HG03460 (cell line): ENCODE measurements around the gene CACNA1A.
"Not testable (repeated sequence)": the region's sequence is repeated elsewhere in the genome, so short reads cannot be mapped to it uniquely, and the experiment has no call there.

Source experiments
- ATAC-seq: cut with Tn5 transposase; IDR thresholded peaks from one replicate; pipeline ENCODE4 v1.9.1; 2021; ENCODE audit not compliant: unreplicated experiment

Gene CACNA1A

GRCh38 chr19:13366529-13367143, 139.6 kb downstream of the CACNA1A start:
- ATAC-seq, result no peak

GRCh38 chr19:13363954-13364353, 142.3 kb downstream of the CACNA1A start:
- no peak for ATAC-seq

GRCh38 chr19:13363245-13363644, 143.0 kb downstream of the CACNA1A start:
- no peak for ATAC-seq

GRCh38 chr19:13362668-13363067, 143.6 kb downstream of the CACNA1A start:
- no peak for ATAC-seq

GRCh38 chr19:13361726-13362125, 144.6 kb downstream of the CACNA1A start:
- not testable (repeated sequence) for ATAC-seq

- ATAC-seq, result no peak
Measured at GRCh38 chr19:13356686-13357280, 149.5 kb downstream of the CACNA1A start.

GRCh38 chr19:13356185-13356584, 150.1 kb downstream of the CACNA1A start:
- no peak for ATAC-seq

- ATAC-seq, result no peak
Measured at GRCh38 chr19:13355356-13355755, 150.9 kb downstream of the CACNA1A start.

GRCh38 chr19:13353625-13354024, 152.7 kb downstream of the CACNA1A start:
- no peak for ATAC-seq

- ATAC-seq, result no peak
Measured at GRCh38 chr19:13350759-13351158, 155.5 kb downstream of the CACNA1A start.

- no peak for ATAC-seq
Measured at GRCh38 chr19:13350072-13350471, 156.2 kb downstream of the CACNA1A start.

- no peak for ATAC-seq
Measured at GRCh38 chr19:13347367-13347766, 158.9 kb downstream of the CACNA1A start.

GRCh38 chr19:13343514-13343913, 162.8 kb downstream of the CACNA1A start:
- ATAC-seq, result no peak

GRCh38 chr19:13342672-13343071, 163.6 kb downstream of the CACNA1A start:
- no peak for ATAC-seq

- no peak for ATAC-seq
Measured at GRCh38 chr19:13339869-13340268, 166.4 kb downstream of the CACNA1A start.

GRCh38 chr19:13337181-13337580, 169.1 kb downstream of the CACNA1A start:
- no peak for ATAC-seq

- ATAC-seq, result no peak
Measured at GRCh38 chr19:13334801-13335481, 171.3 kb downstream of the CACNA1A start.

- ATAC-seq, result no peak
Measured at GRCh38 chr19:13330285-13330684, 176.0 kb downstream of the CACNA1A start.

GRCh38 chr19:13329766-13330165, 176.5 kb downstream of the CACNA1A start:
- ATAC-seq, result no peak

- ATAC-seq, result no peak
Measured at GRCh38 chr19:13328241-13328640, 178.0 kb downstream of the CACNA1A start.

GRCh38 chr19:13319526-13319925, 186.8 kb downstream of the CACNA1A start:
- no peak for ATAC-seq

- ATAC-seq, result no peak
Measured at GRCh38 chr19:13318190-13318589, 188.1 kb downstream of the CACNA1A start.
